GM19438 (cell line): ENCODE results near the gene TBXT.
"Not testable (repeated sequence)": the region's sequence is repeated elsewhere in the genome, so short reads cannot be mapped to it uniquely, and the experiment has no call there.

Source experiments
- ATAC-seq: cut with Tn5 transposase; IDR thresholded peaks from one replicate; pipeline ENCODE4 v1.9.1; 2021; ENCODE audit warnings: low read depth; ENCODE audit not compliant: unreplicated experiment

TBXT gene

GRCh38 chr6:166167801-166168615, at the start of gene TBXT:
TBXT (minus strand) TSS chr6:166167851; CDS start chr6:166167591, 260 bp downstream.
- no peak for ATAC-seq

GRCh38 chr6:166207284-166207561, 39.6 kb upstream of the TBXT start:
- ATAC-seq, result no peak

GRCh38 chr6:166206510-166207283, 39.0 kb upstream of the TBXT start:
- no peak for ATAC-seq

GRCh38 chr6:166206066-166206465, 38.4 kb upstream of the TBXT start:
- no peak for ATAC-seq

- no peak for ATAC-seq
Observed at GRCh38 chr6:166204852-166205650, 37.4 kb upstream of the TBXT start.

- no peak for ATAC-seq
Observed at GRCh38 chr6:166203641-166204222, 36.1 kb upstream of the TBXT start.

- ATAC-seq, result no peak
Observed at GRCh38 chr6:166203003-166203640, 35.5 kb upstream of the TBXT start.

GRCh38 chr6:166202321-166202733, 34.7 kb upstream of the TBXT start:
- peak; percentile 84 for ATAC-seq

GRCh38 chr6:166201878-166202277, 34.2 kb upstream of the TBXT start:
- ATAC-seq, result peak; percentile 28

GRCh38 chr6:166197361-166197760, 29.7 kb upstream of the TBXT start:
- no peak for ATAC-seq

GRCh38 chr6:166195860-166196238, 28.2 kb upstream of the TBXT start:
- ATAC-seq, result no peak

- ATAC-seq, result no peak
Observed at GRCh38 chr6:166194914-166195859, 27.5 kb upstream of the TBXT start.

- ATAC-seq, result no peak
Observed at GRCh38 chr6:166192557-166192956, 24.9 kb upstream of the TBXT start.

- ATAC-seq, result no peak
Observed at GRCh38 chr6:166192136-166192535, 24.5 kb upstream of the TBXT start.

- ATAC-seq, result no peak
Observed at GRCh38 chr6:166179704-166180103, 12.1 kb upstream of the TBXT start.

GRCh38 chr6:166176106-166176505, 8.5 kb upstream of the TBXT start:
- ATAC-seq, result no peak

- not testable (repeated sequence) for ATAC-seq
Observed at GRCh38 chr6:166175093-166175492, 7.4 kb upstream of the TBXT start.

GRCh38 chr6:166174031-166174430, 6.4 kb upstream of the TBXT start:
- peak; percentile 49 for ATAC-seq

GRCh38 chr6:166173281-166173951, 5.8 kb upstream of the TBXT start:
- ATAC-seq, result peak; percentile 58
